Heart left ventricle (tissue), 13 donors: Measurements from ENCODE around the gene PGC.

Experiments used
- CTCF ChIP-seq, 12 donors: fragments of 200-600 bp; sonication (generic) in 4 of 12; IDR thresholded peaks; one replicate each; pipeline versions ENCODE4 v1.5.0 to v1.8.0; 2018 to 2022; ENCODE audit warnings: antibody characterized with exemption in 12 of 12, mild to moderate bottlenecking in 5 of 12
- POLR2A ChIP-seq, 2 donors: fragments of 450-650 bp; IDR thresholded peaks; one replicate each; pipeline ENCODE4 v1.6.1; 2017; ENCODE audit warnings: antibody characterized with exemption in 2 of 2, mild to moderate bottlenecking in 2 of 2, moderate library complexity in 2 of 2
- donor health status: ischemic (EF 13 %, LVEDD 7.1; RV severe dilation, severe dysfunction).
- donor health status: DM: no; HTN: yes; CAD: no.
- donor health status: DM: no; HTN: no; CAD: no.
- donor health status: ischemic (EF 25% LVEDD 6.9; RV normal size, moderate dysfunction).
- donor health status: ischemic (EF 25% LVEDD 5.7; RV mildly dilated, moderate dysfunction).
- donor health status: ischemic (EF 35%, LVEDD 5.7; RV mildly dilated, moderate dysfunction).
- donor health status: nonischemic (EF 11% LVEDD 7.7; RV severe dilation, severe dysfunction).
- donor health status: DM: yes; HTN: yes; CAD: no.
- donor health status: PGD.
- donor health status: ischemic (EF 29% LVEDD 5.4; RV normal size, mild dysfunction).
- donor health status: nonischemic (EF 23%, LVEDD 6.1; RV moderate dilation, normal function).

GRCh38 chr6:41746107-41746506 lies 1.1 kb downstream of the PGC start:
- no peak for TF ChIP-seq CTCF (IDR thresholded peaks at IDR 0.05)
- no peak for TF ChIP-seq POLR2A (IDR thresholded peaks at IDR 0.05)
